Stomach (tissue), 4 donors: ENCODE results near the gene TCIRG1.

Experiments used
- EP300 ChIP-seq: sonication (generic); formaldehyde crosslinking; IDR thresholded peaks from one replicate; pipeline ENCODE4 v1.6.1; 2017; ENCODE audit warnings: antibody characterized with exemption
- POLR2A ChIP-seq, 4 donors: fragments of 450-650 bp; IDR thresholded peaks; one replicate each; pipeline ENCODE4 v1.6.1; 2016; ENCODE audit warnings: antibody characterized with exemption in 4 of 4, control low read depth in 2 of 4, mild to moderate bottlenecking in 1 of 4, moderate library complexity in 1 of 4
- POLR2AphosphoS5 ChIP-seq, 3 donors: sonication (generic); formaldehyde crosslinking; IDR thresholded peaks; one replicate each; pipeline ENCODE4 v1.6.1; 2016; ENCODE audit warnings: antibody characterized with exemption in 3 of 3
- TF ChIP-seq, protein P1 (sequence below), 7 experiments: fragments of 450-650 bp in 4 of 7; fragments of 200-600 bp in 3 of 7; sonication (generic) in 3 of 7; IDR thresholded peaks; one replicate each; pipeline ENCODE4 v1.5.1; 2016 to 2019; ENCODE audit warnings: antibody characterized with exemption in 7 of 7, control low read depth in 2 of 7, mild to moderate bottlenecking in 1 of 7

GRCh38 chr11:68082481-68082880 lies 43.7 kb downstream of the TCIRG1 start:
- TF ChIP-seq, protein P1, sequence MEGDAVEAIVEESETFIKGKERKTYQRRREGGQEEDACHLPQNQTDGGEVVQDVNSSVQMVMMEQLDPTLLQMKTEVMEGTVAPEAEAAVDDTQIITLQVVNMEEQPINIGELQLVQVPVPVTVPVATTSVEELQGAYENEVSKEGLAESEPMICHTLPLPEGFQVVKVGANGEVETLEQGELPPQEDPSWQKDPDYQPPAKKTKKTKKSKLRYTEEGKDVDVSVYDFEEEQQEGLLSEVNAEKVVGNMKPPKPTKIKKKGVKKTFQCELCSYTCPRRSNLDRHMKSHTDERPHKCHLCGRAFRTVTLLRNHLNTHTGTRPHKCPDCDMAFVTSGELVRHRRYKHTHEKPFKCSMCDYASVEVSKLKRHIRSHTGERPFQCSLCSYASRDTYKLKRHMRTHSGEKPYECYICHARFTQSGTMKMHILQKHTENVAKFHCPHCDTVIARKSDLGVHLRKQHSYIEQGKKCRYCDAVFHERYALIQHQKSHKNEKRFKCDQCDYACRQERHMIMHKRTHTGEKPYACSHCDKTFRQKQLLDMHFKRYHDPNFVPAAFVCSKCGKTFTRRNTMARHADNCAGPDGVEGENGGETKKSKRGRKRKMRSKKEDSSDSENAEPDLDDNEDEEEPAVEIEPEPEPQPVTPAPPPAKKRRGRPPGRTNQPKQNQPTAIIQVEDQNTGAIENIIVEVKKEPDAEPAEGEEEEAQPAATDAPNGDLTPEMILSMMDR (IDR thresholded peaks at IDR 0.05), result no peak
- TF ChIP-seq POLR2A (IDR thresholded peaks at IDR 0.05) (no peak), EP300 (no peak), POLR2AphosphoS5 (IDR thresholded peaks at IDR 0.05) (no peak)
